Activated CD8-positive, alpha-beta memory T cell treated with anti-CD3 and anti-CD28 coated beads, Interleukin-2, amount 50 U/mL, for 1 hour (primary cell): Measurements from ENCODE around the gene RBM19.

ENCODE experiments used
- DNase-seq: peaks from one replicate; pipeline ENCODE4 v3.0.0-alpha.2; 2020; ENCODE audit errors: extremely low read depth

RBM19 gene

GRCh38 chr12:113932381-113933196, 33.5 kb downstream of the RBM19 start:
- DNase-seq = no peak

GRCh38 chr12:113931517-113931916, 34.6 kb downstream of the RBM19 start:
- no peak for DNase-seq

GRCh38 chr12:113930249-113930648, 35.9 kb downstream of the RBM19 start:
- DNase-seq = no peak

- DNase-seq = no peak
Measured at GRCh38 chr12:113929312-113929989, 36.7 kb downstream of the RBM19 start.

- DNase-seq = no peak
Measured at GRCh38 chr12:113926788-113927187, 39.3 kb downstream of the RBM19 start.

GRCh38 chr12:113924341-113924740, 41.8 kb downstream of the RBM19 start:
- no peak for DNase-seq

- DNase-seq = no peak
Measured at GRCh38 chr12:113923251-113923650, 42.9 kb downstream of the RBM19 start.

GRCh38 chr12:113921430-113921829, 44.7 kb downstream of the RBM19 start:
- no peak for DNase-seq

- DNase-seq = no peak
Measured at GRCh38 chr12:113919791-113920190, 46.3 kb downstream of the RBM19 start.

GRCh38 chr12:113918306-113918705, 47.8 kb downstream of the RBM19 start:
- DNase-seq = no peak

- DNase-seq = no peak
Measured at GRCh38 chr12:113917393-113917792, 48.7 kb downstream of the RBM19 start.

- DNase-seq = no peak
Measured at GRCh38 chr12:113914806-113915205, 51.3 kb downstream of the RBM19 start.

- no peak for DNase-seq
Measured at GRCh38 chr12:113914176-113914575, 51.9 kb downstream of the RBM19 start.

GRCh38 chr12:113912760-113913329, 53.3 kb downstream of the RBM19 start:
- no peak for DNase-seq

GRCh38 chr12:113911971-113912759, 54.0 kb downstream of the RBM19 start:
- DNase-seq = no peak

GRCh38 chr12:113910751-113911272, 55.3 kb downstream of the RBM19 start:
- no peak for DNase-seq

- no peak for DNase-seq
Measured at GRCh38 chr12:113909776-113910420, 56.2 kb downstream of the RBM19 start.

- no peak for DNase-seq
Measured at GRCh38 chr12:113908584-113909100, 57.5 kb downstream of the RBM19 start.

- DNase-seq = no peak
Measured at GRCh38 chr12:113907446-113908180, 58.5 kb downstream of the RBM19 start.

GRCh38 chr12:113906411-113907200, 59.5 kb downstream of the RBM19 start:
- no peak for DNase-seq
